HepG2 (cell line): Measurements from ENCODE around the gene HES2. TPM values are rescaled to one million over a fixed set of nuclear protein-coding genes. Genes with fewer than 3 reads are reported as not detected.

ENCODE experiments used
- BCL6 ChIP-seq: IDR thresholded peaks from 2 replicates; pipeline ENCODE4 v1.6.1; 2016; ENCODE audit warnings: missing genetic modification reagents, missing compliant biosample characterization
- CERS6 ChIP-seq: sonication (generic); formaldehyde crosslinking; IDR thresholded peaks from 2 replicates; pipeline ENCODE4 v1.5.0; 2020; ENCODE audit warnings: missing genetic modification reagents
- CTCF ChIP-seq: sonication (generic); formaldehyde crosslinking; IDR thresholded peaks from 2 replicates; pipeline ENCODE4 v1.5.0; 2020; ENCODE audit warnings: mild to moderate bottlenecking, missing genetic modification reagents, moderate library complexity
- HIC2 ChIP-seq: sonication (generic); formaldehyde crosslinking; IDR thresholded peaks from 2 replicates; pipeline ENCODE4 v1.9.0; 2022; ENCODE audit warnings: low read depth, missing genetic modification reagents
- HNF1B ChIP-seq: sonication (generic); formaldehyde crosslinking; IDR thresholded peaks from 2 replicates; pipeline ENCODE4 v1.5.1; 2020; ENCODE audit warnings: mild to moderate bottlenecking, moderate library complexity, missing genetic modification reagents
- JUN ChIP-seq: sonication (generic); formaldehyde crosslinking; IDR thresholded peaks from 2 replicates; pipeline ENCODE4 v1.4.0; 2020; ENCODE audit warnings: mild to moderate bottlenecking, missing genetic modification reagents
- MYC ChIP-seq: sonication (generic); formaldehyde crosslinking; IDR thresholded peaks from 2 replicates; pipeline ENCODE4 v1.9.0; 2021; ENCODE audit warnings: missing genetic modification reagents, borderline replicate concordance
- POLR2A ChIP-seq, 2 experiments: IDR thresholded peaks; 2 replicates each; pipeline ENCODE4 v1.6.1; 2011; ENCODE audit warnings: low read depth in 2 of 2, low read length in 2 of 2, mild to moderate bottlenecking in 1 of 2, moderate library complexity in 1 of 2; ENCODE audit not compliant: insufficient read depth in 1 of 2
- PRPF4 ChIP-seq: fragments of 200-400 bp; formaldehyde crosslinking; IDR thresholded peaks from 2 replicates; pipeline ENCODE4 v1.6.1; 2016; ENCODE audit warnings: low read length, low read depth; ENCODE audit not compliant: poor library complexity, severe bottlenecking
- PTBP1 ChIP-seq: fragments of 200-400 bp; formaldehyde crosslinking; IDR thresholded peaks from 2 replicates; pipeline ENCODE4 v1.6.1; 2018; ENCODE audit warnings: low read length, low read depth; ENCODE audit not compliant: poor library complexity, severe bottlenecking
- SAP130 ChIP-seq: IDR thresholded peaks from 2 replicates; pipeline ENCODE4 v1.6.1; 2016; ENCODE audit warnings: low read depth
- SIN3A ChIP-seq: IDR thresholded peaks from 2 replicates; pipeline ENCODE4 v1.6.1; 2011; ENCODE audit warnings: low read depth, mild to moderate bottlenecking, control low read depth, low read length, borderline replicate concordance
- SOX5 ChIP-seq: IDR thresholded peaks from 2 replicates; pipeline ENCODE4 v1.6.1; 2016; ENCODE audit warnings: borderline replicate concordance
- TERF1 ChIP-seq: sonication (generic); formaldehyde crosslinking; IDR thresholded peaks from 2 replicates; pipeline ENCODE4 v1.8.0; 2022; ENCODE audit warnings: mild to moderate bottlenecking, missing genetic modification reagents, moderate library complexity
- ZBTB3 ChIP-seq: sonication (generic); formaldehyde crosslinking; IDR thresholded peaks from 2 replicates; pipeline ENCODE4 v1.4.0; 2020; ENCODE audit warnings: low read depth, mild to moderate bottlenecking, moderate library complexity, missing genetic modification reagents, borderline replicate concordance
- ZBTB43 ChIP-seq: sonication (generic); formaldehyde crosslinking; conservative IDR thresholded peaks from 2 replicates; pipeline ENCODE4 v1.4.0; 2020; ENCODE audit warnings: missing genetic modification reagents
- ZC3H13 ChIP-seq: sonication (generic); formaldehyde crosslinking; IDR thresholded peaks from 2 replicates; pipeline ENCODE4 v1.8.1; 2023; ENCODE audit warnings: mild to moderate bottlenecking, missing genetic modification reagents, moderate library complexity
- ZFP36 ChIP-seq: fragments of 150-350 bp; IDR thresholded peaks from 2 replicates; pipeline ENCODE4 v1.6.1; 2018; ENCODE audit warnings: borderline replicate concordance, low read length, low read depth; ENCODE audit not compliant: partially characterized antibody
- ZKSCAN5 ChIP-seq: sonication (generic); formaldehyde crosslinking; IDR thresholded peaks from 2 replicates; pipeline ENCODE4 v1.5.1; 2020; ENCODE audit warnings: mild to moderate bottlenecking, missing genetic modification reagents
- ZNF740 ChIP-seq: sonication (generic); formaldehyde crosslinking; IDR thresholded peaks from 2 replicates; pipeline ENCODE4 v1.4.0; 2020; ENCODE audit warnings: missing genetic modification reagents
- polyA plus RNA-seq, 8 experiments: library from polyadenylated mRNA; depleted of rRNA in 3 of 8; stranded (reverse) in 7 of 8; unstranded in 1 of 8; fragments of >200 nt; fragmentation: Illumina TruSeq in 4 of 8; extraction: Trizol in 4 of 8; gene quantifications; 2 replicates each; pipeline versions ENCODE4 v1.2.1 to v1.2.3, GENCODE V29; 2011 to 2016; ENCODE audit warnings: low read depth in 4 of 8, missing spikeins in 1 of 8, mixed read lengths in 1 of 8; ENCODE audit not compliant: insufficient read depth in 1 of 8
- total RNA-seq, 5 experiments: library from RNA; depleted of rRNA; stranded (reverse); fragments of >200 nt; fragmentation: Illumina TruSeq; extraction: Trizol; gene quantifications; 2 replicates each; pipeline ENCODE4 v1.2.3, GENCODE V29; 2016; ENCODE audit warnings: low read depth in 1 of 5

The HES2 gene
- total and polyA plus RNA-seq, 2 of the 13 experiments (the other 11 are each of a cell fraction or from before 2014, with no cell fraction given), result 0.11 to 0.17 TPM

- TF ChIP-seq SOX5 (CRISPR knock-in tag) (no peak), ZKSCAN5 (CRISPR knock-in tag) (no peak), BCL6 (CRISPR knock-in tag) (0 out of 2 replicates have a peak, but pooled peaks have one; percentile 12), ZC3H13 (CRISPR knock-in tag) (peak; percentile 73; the same call in 1 of the 2 replicates), PTBP1 (no peak), MYC (CRISPR knock-in tag) (no peak), ZNF740 (CRISPR knock-in tag) (peak; percentile 96), ZBTB3 (CRISPR knock-in tag) (no peak), CTCF (CRISPR knock-in tag) (peak; percentile 86), TERF1 (CRISPR knock-in tag) (0 out of 2 replicates have a peak, but pooled peaks have one; percentile 46), HNF1B (CRISPR knock-in tag) (peak; percentile 61; the same call in 1 of the 2 replicates), SAP130 (CRISPR knock-in tag) (peak; percentile 39), JUN (CRISPR knock-in tag) (no peak), HIC2 (CRISPR knock-in tag) (peak; percentile 61), PRPF4 (no peak), CERS6 (CRISPR knock-in tag) (no peak), ZBTB43 (CRISPR knock-in tag) (no peak), ZFP36 (no peak), SIN3A (no peak), POLR2A (IDR thresholded peaks at IDR 0.05; ENCODE audit: insufficient read depth in 1 of 2, low read depth in 2 of 2, low read length in 2 of 2) (peak; percentile 3 to 17; a peak in 1 of 4 replicates)
Measured at GRCh38 chr1:6464514-6464836, 44.8 kb upstream of the HES2 start (continued).
